DLD1 (cell line): ENCODE data around the gene NOLC1.

Experiments
- in situ Hi-C: cut with HindIII; loops from 2 replicates; pipeline ENCODE4 v1.10.0; 2017; ENCODE audit warnings: low sequenced_read_pairs

NOLC1 gene

DNA sequence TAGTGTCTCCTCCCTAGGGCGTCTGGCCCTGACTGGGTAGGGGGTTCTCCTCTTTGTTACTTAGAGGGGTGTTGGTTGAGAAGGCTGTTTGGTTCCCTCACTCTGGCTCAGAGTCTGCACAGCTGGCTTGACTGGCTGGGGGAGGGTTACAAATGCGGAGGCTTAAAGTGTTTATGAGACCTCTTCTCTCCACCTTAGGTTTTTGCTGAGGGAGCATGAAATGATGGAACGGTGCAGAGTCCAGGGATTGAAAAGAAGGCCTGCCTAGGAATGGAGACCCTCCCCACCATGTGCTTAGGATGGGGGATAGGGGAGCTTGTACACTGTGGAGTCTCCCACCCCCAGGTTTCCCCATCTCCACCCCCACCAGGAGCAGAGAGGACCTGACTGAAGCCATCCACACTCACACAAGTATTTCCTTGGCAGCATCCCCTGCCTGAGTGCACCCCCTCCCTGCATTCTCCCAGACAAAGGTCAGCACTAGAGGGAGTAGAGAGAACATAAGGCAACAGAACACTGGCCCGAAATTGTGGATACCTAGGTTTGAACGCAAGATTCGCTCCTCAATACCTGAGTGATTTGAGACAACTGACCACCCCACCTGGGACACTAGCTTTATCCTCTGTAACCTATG is 30.3 kb upstream of the NOLC1 start:
- in situ Hi-C loops: no loop called here

GRCh38 chr10:102122450-102122849 is 29.7 kb upstream of the NOLC1 start:
- in situ Hi-C loops: no loop called here

DNA sequence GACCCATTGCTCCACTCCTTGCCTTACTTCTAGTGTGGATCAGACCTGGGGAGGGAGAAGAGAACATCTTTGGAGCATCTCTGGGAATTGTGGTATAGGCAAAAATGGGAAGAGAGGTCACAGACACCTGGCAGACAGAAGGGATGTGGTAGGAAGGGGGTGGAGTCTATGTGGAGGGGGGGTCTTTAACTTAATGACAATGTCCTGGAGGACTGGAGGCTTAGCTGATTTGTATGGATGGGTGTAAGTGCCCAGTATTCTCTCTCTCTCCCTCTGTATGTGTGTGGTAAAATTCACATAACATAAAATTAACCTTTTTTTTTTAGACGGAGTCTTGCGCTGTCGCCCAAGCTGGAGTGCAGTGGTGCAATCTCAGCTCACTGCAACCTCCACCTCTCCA is 29.0 kb upstream of the NOLC1 start:
- in situ Hi-C loops: no loop called here

DNA sequence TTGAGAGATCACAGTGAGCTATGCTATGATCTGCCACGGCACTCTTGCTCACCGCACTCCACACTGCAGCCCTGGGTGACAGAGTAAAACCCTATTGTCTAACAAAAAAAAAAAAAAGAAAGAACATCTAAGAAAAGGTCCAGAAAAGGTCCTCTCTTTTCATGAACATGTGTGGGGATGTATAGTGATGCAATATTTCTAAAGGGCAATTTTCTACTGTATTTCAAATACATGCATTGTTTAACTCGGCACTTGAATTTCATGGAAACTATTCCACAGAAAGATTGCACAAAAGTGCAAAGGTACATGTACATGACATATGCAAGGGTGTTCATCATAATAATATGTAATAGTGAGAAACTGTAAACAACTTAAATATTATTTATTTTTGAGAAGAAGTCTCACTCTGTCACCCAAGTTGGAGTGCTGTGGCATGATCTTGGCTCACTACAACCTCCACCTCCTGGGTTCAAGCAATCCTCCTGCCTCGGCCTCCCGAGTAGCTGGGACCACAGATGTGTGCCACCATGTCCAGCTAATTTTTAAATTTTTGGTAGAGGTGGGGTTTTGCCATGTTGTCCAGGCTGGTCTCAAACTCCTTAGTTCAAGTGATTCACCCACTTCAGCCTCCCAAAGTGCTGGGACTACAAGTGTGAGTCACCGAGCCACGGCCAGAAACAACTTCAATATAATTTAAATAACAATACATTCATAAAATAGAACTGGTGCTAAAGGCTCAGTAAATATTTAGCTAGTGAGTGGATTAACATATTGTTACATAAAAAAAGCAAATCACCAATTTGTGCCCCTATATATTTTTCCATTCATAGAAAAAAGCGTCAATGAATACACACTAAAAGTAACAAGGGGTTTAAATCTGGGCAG is 20.7 kb upstream of the NOLC1 start:
- in situ Hi-C loops: no loop called here

- in situ Hi-C loops: no loop called here
Observed at GRCh38 chr10:102132193-102132562, 20.0 kb upstream of the NOLC1 start.

- in situ Hi-C loops: no loop called here
Observed at GRCh38 chr10:102132563-102133372, 19.4 kb upstream of the NOLC1 start, which contains the start of gene PPRC1. PPRC1 (plus strand) TSS chr10:102133040; CDS start chr10:102133069, 29 bp downstream.

GRCh38 chr10:102133373-102134195 is 18.6 kb upstream of the NOLC1 start:
- in situ Hi-C loops: no loop called here

DNA sequence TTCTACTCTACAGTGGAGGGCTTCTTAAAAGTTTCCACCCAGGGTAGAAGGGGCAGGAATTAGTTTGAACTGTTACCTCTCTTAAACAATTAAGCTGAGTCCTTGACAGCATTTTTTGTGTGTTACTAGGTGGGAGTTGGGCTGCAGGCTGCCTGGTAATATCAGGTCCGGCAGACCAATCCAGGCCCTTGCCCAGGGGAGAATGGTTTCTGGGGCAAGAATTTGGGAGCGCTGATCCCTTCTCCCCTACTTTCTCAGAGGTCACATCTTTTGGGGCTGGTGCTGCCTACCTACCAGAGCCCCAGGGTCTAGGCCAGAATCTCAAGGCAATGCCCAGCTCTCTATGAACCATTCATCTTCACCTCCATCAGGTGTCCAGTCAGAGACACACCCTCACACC is 17.8 kb upstream of the NOLC1 start:
- in situ Hi-C loops: no loop called here

- in situ Hi-C loops: no loop called here
Observed at GRCh38 chr10:102135956-102136526, 16.1 kb upstream of the NOLC1 start.

- in situ Hi-C loops: no loop called here
Observed at GRCh38 chr10:102139281-102140110, 12.7 kb upstream of the NOLC1 start.

- in situ Hi-C loops: no loop called here
Observed at GRCh38 chr10:102140218-102140617, 12.0 kb upstream of the NOLC1 start.

- in situ Hi-C loops: no loop called here
Observed at GRCh38 chr10:102140913-102141540, 11.2 kb upstream of the NOLC1 start.

- in situ Hi-C loops: no loop called here
Observed at GRCh38 chr10:102141583-102142107, 10.5 kb upstream of the NOLC1 start.

DNA sequence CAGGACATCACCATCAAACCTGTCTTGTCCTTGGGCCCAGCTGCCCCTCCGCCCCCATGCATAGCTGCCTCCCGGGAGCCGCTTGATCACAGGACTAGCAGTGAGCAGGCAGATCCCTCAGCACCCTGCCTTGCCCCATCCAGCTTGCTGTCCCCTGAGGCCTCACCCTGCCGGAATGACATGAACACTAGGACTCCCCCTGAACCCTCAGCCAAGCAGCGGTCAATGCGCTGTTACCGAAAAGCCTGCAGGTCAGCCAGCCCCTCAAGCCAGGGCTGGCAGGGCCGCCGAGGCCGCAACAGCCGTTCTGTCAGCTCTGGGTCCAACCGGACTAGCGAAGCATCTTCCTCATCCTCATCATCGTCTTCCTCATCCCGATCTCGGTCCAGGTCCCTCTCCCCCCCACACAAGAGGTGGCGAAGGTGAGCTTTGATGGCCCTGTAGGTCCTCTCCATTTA is 5.2 kb upstream of the NOLC1 start:
- in situ Hi-C loops: no loop called here

DNA sequence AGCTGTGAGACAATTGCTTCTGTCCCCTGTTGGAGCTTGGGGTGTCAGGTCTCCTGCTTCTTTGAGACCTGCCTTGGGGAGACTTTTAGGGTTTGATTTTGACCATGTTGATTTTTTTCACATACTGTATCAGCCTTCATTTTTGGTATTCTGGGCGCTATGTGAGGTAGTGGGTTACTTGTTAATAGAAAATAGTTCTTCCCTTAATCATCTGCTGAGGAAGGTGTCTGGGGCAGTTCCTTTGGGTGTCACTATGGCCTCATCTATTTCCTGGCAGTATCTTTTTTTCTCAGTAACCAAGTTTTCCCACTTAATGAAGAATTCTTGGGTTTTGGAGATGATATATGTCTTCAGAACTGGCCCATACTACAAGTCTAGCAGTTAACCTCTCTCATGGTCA is 4.6 kb upstream of the NOLC1 start:
- in situ Hi-C loops: no loop called here

DNA sequence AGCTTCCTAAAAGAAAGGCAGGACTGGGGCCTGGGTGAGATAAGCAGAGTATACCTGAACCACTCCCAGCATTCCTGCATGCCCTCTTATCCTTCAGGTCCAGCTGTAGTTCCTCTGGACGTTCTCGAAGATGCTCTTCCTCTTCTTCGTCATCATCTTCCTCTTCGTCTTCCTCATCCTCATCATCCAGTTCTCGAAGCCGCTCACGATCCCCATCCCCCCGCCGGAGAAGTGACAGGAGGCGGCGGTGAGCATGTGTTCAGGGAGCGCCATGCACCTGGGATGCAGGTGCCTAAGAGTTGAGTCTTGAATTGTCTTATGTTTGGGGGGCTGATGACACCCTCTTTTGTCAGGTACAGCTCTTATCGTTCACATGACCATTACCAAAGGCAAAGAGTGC is 3.9 kb upstream of the NOLC1 start:
- in situ Hi-C loops: no loop called here

- in situ Hi-C loops: no loop called here
Observed at GRCh38 chr10:102150970-102151773, 1.0 kb upstream of the NOLC1 start.

DNA sequence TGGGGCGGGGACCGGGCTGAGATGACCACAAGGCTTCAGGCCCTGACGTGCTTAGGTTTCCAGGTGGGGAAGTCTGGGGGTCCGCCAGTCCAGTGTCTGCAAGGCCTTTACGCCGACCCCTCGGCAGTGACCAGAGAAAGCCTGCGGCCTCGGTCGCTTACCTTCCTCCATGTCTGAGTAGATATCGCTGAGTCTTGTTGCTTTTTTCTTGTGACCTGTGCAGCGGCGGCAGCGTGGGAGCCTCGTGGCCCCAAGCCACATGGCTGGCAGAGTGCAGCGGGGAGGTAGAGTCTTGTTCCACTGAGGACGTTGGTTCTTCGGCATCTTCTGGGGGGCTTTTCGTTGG is 329 bp downstream of the NOLC1 start:
- in situ Hi-C loops: no loop called here
